Natural killer cell (primary cell): ENCODE data around the gene PRKCG. TPM values are rescaled to one million over a fixed set of nuclear protein-coding genes. Genes with fewer than 3 reads are reported as not detected.

Experiments used
- ATAC-seq, 3 donors: fragments of 150-1000 bp in 2 of 3; fragments of 200-7000 bp in 1 of 3; cut with Tn5 transposase; 1 replicate in 1 of 3; 2 replicates in 2 of 3; pipeline ENCODE4 v1.10.0; 2021; ENCODE audit warnings: mild to moderate bottlenecking in 2 of 3, moderate library complexity in 2 of 3
- DNase-seq, 2 donors: peaks; one replicate each; pipeline versions ENCODE4 v3.0.0 to v3.0.0-alpha.2; 2013 to 2021; ENCODE audit warnings: mixed read lengths in 1 of 2
- H3K27ac ChIP-seq: one replicate; pipeline ENCODE4 v1.5.1; 2013; ENCODE audit warnings: mild to moderate bottlenecking, low read length
- H3K27me3 ChIP-seq: one replicate; pipeline ENCODE4 v1.6.1; 2013; ENCODE audit warnings: low read length; ENCODE audit not compliant: control insufficient read depth, insufficient read depth
- H3K36me3 ChIP-seq: one replicate; pipeline ENCODE4 v1.6.1; 2013; ENCODE audit warnings: low read length; ENCODE audit not compliant: control insufficient read depth, insufficient read depth
- H3K4me1 ChIP-seq: one replicate; pipeline ENCODE4 v1.6.1; 2013; ENCODE audit warnings: low read length; ENCODE audit not compliant: control insufficient read depth, insufficient read depth
- H3K4me3 ChIP-seq: one replicate; pipeline ENCODE4 v1.5.1; 2013; ENCODE audit warnings: low read length
- H3K9me3 ChIP-seq: one replicate; pipeline ENCODE4 v1.6.1; 2013; ENCODE audit warnings: low read length; ENCODE audit not compliant: control insufficient read depth, insufficient read depth
- H3K27ac Mint-ChIP-seq, 2 donors: one replicate each; pipeline ENCODE4 v1.8.0; 2022; ENCODE audit warnings: mild to moderate bottlenecking in 2 of 2, mixed read lengths in 2 of 2, moderate library complexity in 1 of 2
- H3K27me3 Mint-ChIP-seq, 2 donors: one replicate each; pipeline ENCODE4 v1.8.0; 2022; ENCODE audit warnings: low read depth in 2 of 2, mixed read lengths in 2 of 2
- H3K36me3 Mint-ChIP-seq: one replicate; pipeline ENCODE4 v1.8.0; 2022; ENCODE audit warnings: mixed read lengths
- H3K4me1 Mint-ChIP-seq, 2 donors: one replicate each; pipeline ENCODE4 v1.8.0; 2022; ENCODE audit warnings: mixed read lengths in 2 of 2
- H3K4me3 Mint-ChIP-seq: one replicate; pipeline ENCODE4 v1.8.0; 2022; ENCODE audit warnings: mild to moderate bottlenecking, moderate library complexity, mixed read lengths
- H3K9me3 Mint-ChIP-seq, 2 donors: one replicate each; pipeline ENCODE4 v1.8.0; 2022; ENCODE audit warnings: mixed read lengths in 2 of 2
- CTCF ChIP-seq: fragments of 200-600 bp; IDR thresholded peaks from one replicate; pipeline ENCODE4 v1.8.0; 2022; ENCODE audit warnings: antibody characterized with exemption
- WGBS: methylation state at CpG from one replicate; pipeline ENCODE4 v1.1.7; 2013; ENCODE audit warnings: missing lambda C conversion rate; ENCODE audit not compliant: insufficient coverage; 5-methylcytosine and 5-hydroxymethylcytosine counted together
- intact Hi-C: fragments of 100-400 bp; cut with micrococcal nuclease; formaldehyde crosslinking; loops from one replicate; pipeline ENCODE4 v1.14.2; 2022
- total RNA-seq, 4 donors: library from RNA; stranded (reverse); fragments of 120-200 nt in 1 of 4; gene quantifications; one replicate each; pipeline versions ENCODE4 v1.2.3 to v1.2.4, GENCODE V29; 2013 to 2022

PRKCG gene
- total RNA-seq, 3 donors from 2014 or later (not counting 1 experiment from before 2014, with no cell fraction given), result 0.55 to 2.6 (median 1.5) TPM

GRCh38 chr19:53907193-53907581 is 25.2 kb downstream of the PRKCG start:
- no peaks in the 10 kb centered on the region for H3K9me3 ChIP-seq
- H3K27ac ChIP-seq, result no peak overlapping the region
- peaks cover 31% of the 10 kb centered on the region for H3K4me1 ChIP-seq
- peaks cover 33% of the 10 kb centered on the region for H3K27me3 ChIP-seq
- no peak for TF ChIP-seq CTCF
- H3K4me3 ChIP-seq, result no peak overlapping the region
- H3K36me3 ChIP-seq, result no peaks in the 10 kb centered on the region
- Mint-ChIP-seq H3K4me1 (peaks cover 17 to 52% of the 10 kb centered on the region in 2 donors), H3K36me3 (no peaks in the 10 kb centered on the region), H3K9me3 (peaks cover 0 to 4% of the 10 kb centered on the region in 2 donors), H3K4me3 (no peak overlapping the region), H3K27me3 (peaks cover 62 to 64% of the 10 kb centered on the region in 2 donors), H3K27ac (no peak overlapping the region)
- DNase-seq, result no peak
- WGBS, result 33% methylated on average over 14 of the region's 14 CpGs
- ATAC-seq, result no peak
- intact Hi-C loops, result no loop called here

- H3K27me3 Mint-ChIP-seq, result peaks cover 63 to 68% of the 10 kb centered on the region in 2 donors
- ATAC-seq (no peak), DNase-seq (no peak)
- no peak for TF ChIP-seq CTCF
- peaks cover 35% of the 10 kb centered on the region for H3K27me3 ChIP-seq
- H3K4me3 ChIP-seq, result no peak overlapping the region
- no peak overlapping the region for H3K4me3 Mint-ChIP-seq
- H3K36me3 Mint-ChIP-seq, result no peaks in the 10 kb centered on the region
- WGBS, result 19% methylated on average over 17 of the region's 17 CpGs
- H3K4me1 Mint-ChIP-seq, result peaks cover 17 to 52% of the 10 kb centered on the region in 2 donors
- H3K27ac Mint-ChIP-seq, result no peak overlapping the region
- peaks cover 0 to 4% of the 10 kb centered on the region in 2 donors for H3K9me3 Mint-ChIP-seq
- no peak overlapping the region for H3K27ac ChIP-seq
- peaks cover 31% of the 10 kb centered on the region for H3K4me1 ChIP-seq
- intact Hi-C loops, result no loop called here
- H3K9me3 ChIP-seq, result no peaks in the 10 kb centered on the region
- no peaks in the 10 kb centered on the region for H3K36me3 ChIP-seq
Measured at GRCh38 chr19:53907690-53908089, 25.7 kb downstream of the PRKCG start.

- TF ChIP-seq CTCF, result no peak
- Histone ChIP-seq H3K4me3 (no peak overlapping the region), H3K27ac (no peak overlapping the region), H3K9me3 (no peaks in the 10 kb centered on the region), H3K4me1 (peaks cover 31% of the 10 kb centered on the region), H3K36me3 (no peaks in the 10 kb centered on the region), H3K27me3 (peaks cover 35% of the 10 kb centered on the region)
- Mint-ChIP-seq H3K36me3 (no peaks in the 10 kb centered on the region), H3K9me3 (peaks cover 0 to 4% of the 10 kb centered on the region in 2 donors), H3K27me3 (peaks cover 63 to 68% of the 10 kb centered on the region in 2 donors), H3K4me1 (peaks cover 17 to 52% of the 10 kb centered on the region in 2 donors), H3K27ac (peak overlapping the region in 1 of 2 donors; percentile 53), H3K4me3 (peak overlapping the region; percentile 52)
- intact Hi-C loops, result no loop called here
- WGBS, result 6% methylated on average over 49 of the region's 51 CpGs
- ATAC-seq (peak; percentile 36 to 64 (median 59)), DNase-seq (peak in 1 of 2 donors; percentile 58)
Measured at GRCh38 chr19:53908106-53908934, 26.3 kb downstream of the PRKCG start.
